ENCODE results near the gene SACS. TPM values are rescaled to one million over a fixed set of nuclear protein-coding genes. Genes with fewer than 3 reads are reported as not detected.

Gene SACS
- total and polyA plus RNA-seq, 2 experiments from 2014 or later, result 3.2 to 29.9 TPM

DNA sequence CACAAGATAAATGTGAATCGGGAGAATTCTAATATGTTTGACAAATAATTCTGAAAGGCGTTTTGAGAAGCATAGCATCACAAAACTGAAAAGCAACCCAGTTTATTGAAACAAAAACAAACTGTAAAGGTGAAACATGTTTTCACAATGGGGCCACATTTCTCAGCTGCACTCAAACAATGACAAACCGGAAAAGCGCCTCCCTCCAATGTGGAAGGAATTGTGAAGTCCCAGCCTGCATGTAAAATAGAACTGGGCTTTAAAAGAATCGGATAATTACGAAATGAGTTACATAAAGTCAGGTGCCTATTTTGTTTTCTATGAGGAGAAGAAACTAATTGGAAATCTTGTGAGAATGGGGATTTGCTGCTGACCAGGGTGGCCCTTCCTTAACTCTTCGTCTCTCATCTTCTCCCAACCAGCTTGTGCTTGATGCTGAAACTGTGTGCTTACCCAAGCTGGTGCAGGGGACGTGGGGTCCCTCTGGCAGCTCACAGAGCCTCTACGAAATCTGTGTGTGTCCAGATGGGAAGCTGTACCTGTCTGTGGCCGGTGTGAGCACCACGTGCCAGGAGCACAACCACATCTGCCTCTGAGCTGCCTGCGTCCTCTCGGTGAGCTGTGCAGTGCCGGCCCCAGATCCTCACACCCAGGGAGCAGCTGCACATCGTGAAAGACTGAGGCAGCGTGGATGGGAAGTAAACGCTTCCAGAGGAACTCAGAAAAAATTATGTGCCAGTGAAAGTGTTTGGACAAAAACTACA is 109.4 kb downstream of the SACS start:
- Histone ChIP-seq H3K9me3 (ENCODE audit: low read depth) (no peaks in the 10 kb centered on the region), H3K27ac (no peak overlapping the region), H3K4me2 (no peak overlapping the region), H3K36me3 (replicated peaks; ENCODE audit: insufficient read depth, low read depth) (no peaks in the 10 kb centered on the region), H4K20me1 (ENCODE audit: insufficient read depth, poor library complexity, severe bottlenecking) (no peaks in the 10 kb centered on the region), H3K4me3 (no peak overlapping the region), H3K79me2 (no peaks in the 10 kb centered on the region), H2AFZ (no peak overlapping the region), H3K4me1 (ENCODE audit: insufficient read depth) (no peaks in the 10 kb centered on the region), H3K27me3 (no peaks in the 10 kb centered on the region), H3K9me2 (replicated peaks; ENCODE audit: insufficient read depth) (no peaks in the 10 kb centered on the region)
- TF ChIP-seq EZH2phosphoT487 (IDR thresholded peaks at IDR 0.05; ENCODE audit: low read depth, severe bottlenecking, unreplicated experiment) (no peak), EZH2 (IDR thresholded peaks at IDR 0.05; ENCODE audit: borderline replicate concordance) (no peak)
- TF ChIP-seq, protein P1, sequence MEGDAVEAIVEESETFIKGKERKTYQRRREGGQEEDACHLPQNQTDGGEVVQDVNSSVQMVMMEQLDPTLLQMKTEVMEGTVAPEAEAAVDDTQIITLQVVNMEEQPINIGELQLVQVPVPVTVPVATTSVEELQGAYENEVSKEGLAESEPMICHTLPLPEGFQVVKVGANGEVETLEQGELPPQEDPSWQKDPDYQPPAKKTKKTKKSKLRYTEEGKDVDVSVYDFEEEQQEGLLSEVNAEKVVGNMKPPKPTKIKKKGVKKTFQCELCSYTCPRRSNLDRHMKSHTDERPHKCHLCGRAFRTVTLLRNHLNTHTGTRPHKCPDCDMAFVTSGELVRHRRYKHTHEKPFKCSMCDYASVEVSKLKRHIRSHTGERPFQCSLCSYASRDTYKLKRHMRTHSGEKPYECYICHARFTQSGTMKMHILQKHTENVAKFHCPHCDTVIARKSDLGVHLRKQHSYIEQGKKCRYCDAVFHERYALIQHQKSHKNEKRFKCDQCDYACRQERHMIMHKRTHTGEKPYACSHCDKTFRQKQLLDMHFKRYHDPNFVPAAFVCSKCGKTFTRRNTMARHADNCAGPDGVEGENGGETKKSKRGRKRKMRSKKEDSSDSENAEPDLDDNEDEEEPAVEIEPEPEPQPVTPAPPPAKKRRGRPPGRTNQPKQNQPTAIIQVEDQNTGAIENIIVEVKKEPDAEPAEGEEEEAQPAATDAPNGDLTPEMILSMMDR (IDR thresholded peaks at IDR 0.05; ENCODE audit: poor library complexity), result no peak
- WGBS (ENCODE audit: low lambda C conversion rate, missing lambda C conversion rate), result 79% methylated on average over 17 of the region's 17 CpGs
- DNase-seq (ENCODE audit: low spot score), result no peak

DNA sequence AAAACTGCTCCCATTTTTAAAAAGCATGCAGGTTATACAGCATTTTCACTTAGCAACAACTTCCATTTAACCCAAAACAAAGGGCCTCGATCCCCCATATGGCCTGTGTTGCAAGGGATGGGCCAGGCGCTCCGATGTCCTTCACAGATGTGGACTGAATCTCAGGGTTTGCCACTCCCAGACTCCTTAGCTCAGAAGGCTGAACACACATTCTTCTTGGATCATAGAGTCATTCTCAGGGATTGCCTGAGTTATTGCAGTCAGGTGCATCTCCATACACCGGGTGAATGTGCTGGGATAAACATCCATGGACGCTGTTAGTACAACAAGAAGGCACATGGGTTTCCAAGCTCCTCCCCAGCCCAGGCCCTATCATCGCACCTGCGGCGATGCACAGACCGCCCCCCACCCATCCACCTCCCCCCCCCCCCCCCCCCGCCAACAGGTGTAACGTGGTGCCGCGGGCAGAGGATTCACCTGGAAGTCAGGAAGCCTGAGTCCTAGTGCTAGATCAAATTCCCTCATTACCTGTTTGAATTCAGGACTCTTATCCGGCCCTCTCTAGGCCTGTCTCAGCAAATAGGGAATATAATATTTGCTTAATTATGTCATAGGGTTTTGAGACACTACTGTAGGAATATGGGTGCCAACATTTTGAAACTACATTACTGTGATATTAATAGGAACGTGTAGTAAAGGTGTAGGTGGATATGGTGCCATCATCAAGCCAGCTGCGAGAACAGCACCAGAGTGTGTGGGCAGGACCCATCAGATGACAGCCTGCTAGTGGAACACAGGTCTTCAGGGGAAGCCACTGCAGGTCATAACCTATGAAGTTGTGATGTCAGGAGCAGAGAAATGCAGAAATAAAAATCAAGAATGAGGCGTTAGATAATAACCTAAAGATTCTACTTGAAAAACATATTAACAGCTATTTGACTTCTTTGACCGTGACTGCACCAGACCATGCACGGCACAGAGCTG is 110.9 kb downstream of the SACS start:
- Histone ChIP-seq H3K9me3 (ENCODE audit: low read depth) (no peaks in the 10 kb centered on the region), H3K4me1 (ENCODE audit: insufficient read depth) (no peaks in the 10 kb centered on the region), H3K9me2 (replicated peaks; ENCODE audit: insufficient read depth) (no peaks in the 10 kb centered on the region), H3K27ac (no peak overlapping the region), H3K27me3 (no peaks in the 10 kb centered on the region), H3K36me3 (replicated peaks; ENCODE audit: insufficient read depth, low read depth) (no peaks in the 10 kb centered on the region), H2AFZ (no peak overlapping the region), H3K4me3 (no peak overlapping the region), H3K4me2 (no peak overlapping the region), H3K79me2 (no peaks in the 10 kb centered on the region), H4K20me1 (ENCODE audit: insufficient read depth, poor library complexity, severe bottlenecking) (no peaks in the 10 kb centered on the region)
- WGBS (ENCODE audit: low lambda C conversion rate, missing lambda C conversion rate), result 95% methylated on average over 16 of the region's 19 CpGs
- no peak for DNase-seq (ENCODE audit: low spot score)
- TF ChIP-seq, protein P1 (IDR thresholded peaks at IDR 0.05; ENCODE audit: poor library complexity), result no peak
- no peak for TF ChIP-seq EZH2phosphoT487 (IDR thresholded peaks at IDR 0.05; ENCODE audit: low read depth, severe bottlenecking, unreplicated experiment)
- TF ChIP-seq EZH2 (IDR thresholded peaks at IDR 0.05; ENCODE audit: borderline replicate concordance), result no peak

DNA sequence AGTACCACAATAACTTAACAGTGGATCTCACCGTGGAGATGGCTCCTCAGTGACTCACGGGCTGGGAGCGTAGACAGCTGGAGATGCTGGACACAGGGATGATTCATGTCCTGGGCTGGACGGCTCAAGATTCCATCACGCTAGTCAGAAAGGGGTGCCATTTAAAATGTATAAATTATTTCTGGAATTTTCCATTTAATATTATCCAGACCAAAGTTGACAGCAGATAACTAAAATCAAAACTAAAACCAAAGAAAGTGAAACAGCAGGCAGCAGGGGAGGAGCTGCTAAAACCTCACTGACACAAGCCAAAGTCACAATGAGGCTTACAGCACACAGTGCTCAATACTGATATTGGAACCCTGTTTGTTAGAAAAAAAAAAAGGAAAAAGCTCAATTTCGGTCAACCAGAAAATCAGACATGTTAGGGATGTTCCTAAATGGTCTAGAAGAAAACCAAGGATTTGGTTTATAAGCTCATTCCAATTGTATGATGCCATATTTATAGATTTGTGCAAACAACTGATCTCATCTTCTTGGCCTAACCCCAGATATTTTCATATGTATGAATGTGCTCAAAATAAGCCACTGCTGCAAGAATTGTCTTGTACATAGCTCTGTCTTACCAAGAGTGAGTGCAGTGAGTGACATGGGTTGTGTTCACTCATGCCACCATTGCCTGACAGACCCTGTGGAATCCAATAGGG is 111.8 kb downstream of the SACS start:
- no peak overlapping the region for H3K4me3 ChIP-seq
- no peaks in the 10 kb centered on the region for H3K9me2 ChIP-seq (replicated peaks; ENCODE audit: insufficient read depth)
- no peaks in the 10 kb centered on the region for H4K20me1 ChIP-seq (ENCODE audit: insufficient read depth, poor library complexity, severe bottlenecking)
- H3K79me2 ChIP-seq, result no peaks in the 10 kb centered on the region
- no peak overlapping the region for H3K27ac ChIP-seq
- peak; percentile 62 for DNase-seq (ENCODE audit: low spot score)
- H2AFZ ChIP-seq, result no peak overlapping the region
- H3K9me3 ChIP-seq (ENCODE audit: low read depth), result no peaks in the 10 kb centered on the region
- H3K27me3 ChIP-seq, result no peaks in the 10 kb centered on the region
- peak overlapping the region; percentile 8 for H3K4me2 ChIP-seq
- H3K36me3 ChIP-seq (replicated peaks; ENCODE audit: insufficient read depth, low read depth), result no peaks in the 10 kb centered on the region
- WGBS (ENCODE audit: low lambda C conversion rate, missing lambda C conversion rate), result 65% methylated on average over 6 of the region's 6 CpGs
- no peak for TF ChIP-seq EZH2phosphoT487 (IDR thresholded peaks at IDR 0.05; ENCODE audit: low read depth, severe bottlenecking, unreplicated experiment)
- H3K4me1 ChIP-seq (ENCODE audit: insufficient read depth), result no peaks in the 10 kb centered on the region

All from hepatocyte (in vitro differentiated cells).